ENCODE data around the gene SLC51B. TPM values are rescaled to one million over a fixed set of nuclear protein-coding genes. Genes with fewer than 3 reads are reported as not detected.

The SLC51B gene
- total RNA-seq, 3 donors from 2014 or later, result not detected

- TF ChIP-seq POLR2A (IDR thresholded peaks at IDR 0.05) (no peak), CTCF (IDR thresholded peaks at IDR 0.05) (no peak), POLR2AphosphoS5 (IDR thresholded peaks at IDR 0.05) (no peak)
- H3K4me3 ChIP-seq, result no peak overlapping the region
- H3K4me1 ChIP-seq, result no peaks in the 10 kb centered on the region
- H3K27ac ChIP-seq, result no peak overlapping the region
- no peaks in the 10 kb centered on the region for H3K27me3 ChIP-seq
- no peaks in the 10 kb centered on the region for H3K36me3 ChIP-seq
- intact Hi-C loops (cut with DNase I; ENCODE audit: low total_unique reads), result no loop called here
- H3K9me3 ChIP-seq, result no peaks in the 10 kb centered on the region
- DNase-seq (ENCODE audit: low spot score in 2 of 2), result no peak
These were observed 6.1 kb downstream of the SLC51B start for GRCh38 chr15:65051266-65051665.

- no peak for DNase-seq (ENCODE audit: low spot score in 2 of 2)
- intact Hi-C loops (cut with DNase I; ENCODE audit: low total_unique reads), result no loop called here
- Histone ChIP-seq H3K9me3 (no peaks in the 10 kb centered on the region), H3K27me3 (no peaks in the 10 kb centered on the region), H3K4me3 (no peak overlapping the region), H3K4me1 (no peaks in the 10 kb centered on the region), H3K36me3 (no peaks in the 10 kb centered on the region), H3K27ac (no peak overlapping the region)
- TF ChIP-seq POLR2AphosphoS5 (IDR thresholded peaks at IDR 0.05) (no peak), POLR2A (IDR thresholded peaks at IDR 0.05) (no peak), CTCF (IDR thresholded peaks at IDR 0.05) (no peak)
These were observed 7.8 kb downstream of the SLC51B start for GRCh38 chr15:65052956-65053355.

GRCh38 chr15:65054333-65055200, 9.4 kb downstream of the SLC51B start:
- H3K4me3 ChIP-seq, result no peak overlapping the region
- H3K4me1 ChIP-seq, result no peaks in the 10 kb centered on the region
- intact Hi-C loops (cut with DNase I; ENCODE audit: low total_unique reads), result no loop called here
- peak overlapping the region; percentile 21 to 70 for H3K27ac ChIP-seq
- peak; percentile 52 to 79 for DNase-seq (ENCODE audit: low spot score in 2 of 2)
- peak in 1 of 3 donors; percentile 28 for TF ChIP-seq POLR2AphosphoS5 (IDR thresholded peaks at IDR 0.05)
- no peak for TF ChIP-seq POLR2A (IDR thresholded peaks at IDR 0.05)
- TF ChIP-seq CTCF (IDR thresholded peaks at IDR 0.05), result peak; percentile 65 to 93 (median 83)
- no peaks in the 10 kb centered on the region for H3K27me3 ChIP-seq
- no peaks in the 10 kb centered on the region for H3K9me3 ChIP-seq
- no peaks in the 10 kb centered on the region for H3K36me3 ChIP-seq

GRCh38 chr15:65055201-65055870, 10.1 kb downstream of the SLC51B start:
- Histone ChIP-seq H3K9me3 (no peaks in the 10 kb centered on the region), H3K27me3 (no peaks in the 10 kb centered on the region), H3K4me1 (no peaks in the 10 kb centered on the region), H3K36me3 (no peaks in the 10 kb centered on the region), H3K27ac (peak overlapping the region; percentile 21 to 70), H3K4me3 (no peak overlapping the region)
- TF ChIP-seq POLR2A (IDR thresholded peaks at IDR 0.05) (no peak), POLR2AphosphoS5 (IDR thresholded peaks at IDR 0.05) (no peak)
- DNase-seq (ENCODE audit: low spot score in 2 of 2), result no peak
- intact Hi-C loops (cut with DNase I; ENCODE audit: low total_unique reads), result no loop called here

- peak overlapping the region in 1 of 2 donors; percentile 59 for H3K27ac ChIP-seq
- no peaks in the 10 kb centered on the region for H3K36me3 ChIP-seq
- intact Hi-C loops (cut with DNase I; ENCODE audit: low total_unique reads), result no loop called here
- TF ChIP-seq CTCF (IDR thresholded peaks at IDR 0.05) (no peak), POLR2AphosphoS5 (IDR thresholded peaks at IDR 0.05) (no peak), POLR2A (IDR thresholded peaks at IDR 0.05) (no peak)
- no peaks in the 10 kb centered on the region for H3K27me3 ChIP-seq
- no peaks in the 10 kb centered on the region for H3K4me1 ChIP-seq
- no peaks in the 10 kb centered on the region for H3K9me3 ChIP-seq
- DNase-seq (ENCODE audit: low spot score in 2 of 2), result no peak
- H3K4me3 ChIP-seq, result no peak overlapping the region
These were observed 10.9 kb downstream of the SLC51B start for GRCh38 chr15:65056106-65056505.
